ENCODE data around the gene SEPTIN6.
A peak's percentile ranks its signal among the peaks of the same experiment; 100 is the strongest.
"Not testable (repeated sequence)": the region's sequence is repeated elsewhere in the genome, so short reads cannot be mapped to it uniquely, and the experiment has no call there.

The SEPTIN6 gene

GRCh38 chrX:119690921-119691716, 1.8 kb downstream of the SEPTIN6 start:
- no peak for DNase-seq

GRCh38 chrX:119688911-119689321, 4.1 kb downstream of the SEPTIN6 start:
- DNase-seq, result no peak

GRCh38 chrX:119687661-119688413, 5.1 kb downstream of the SEPTIN6 start:
- DNase-seq, result no peak

GRCh38 chrX:119686087-119686691, 6.8 kb downstream of the SEPTIN6 start:
- no peak for DNase-seq

GRCh38 chrX:119685225-119686066, 7.5 kb downstream of the SEPTIN6 start:
- no peak for DNase-seq

GRCh38 chrX:119684916-119685224, 8.1 kb downstream of the SEPTIN6 start:
- DNase-seq, result no peak

GRCh38 chrX:119684312-119684711, 8.7 kb downstream of the SEPTIN6 start:
- DNase-seq, result not testable (repeated sequence)

GRCh38 chrX:119682019-119682989, 10.7 kb downstream of the SEPTIN6 start:
- DNase-seq, result no peak

GRCh38 chrX:119677654-119677981, 15.3 kb downstream of the SEPTIN6 start:
- DNase-seq, result no peak

GRCh38 chrX:119676949-119677653, 15.9 kb downstream of the SEPTIN6 start:
- DNase-seq, result no peak

- DNase-seq, result no peak
These were observed 19.6 kb downstream of the SEPTIN6 start for GRCh38 chrX:119673336-119673735.

- no peak for DNase-seq
These were observed 20.5 kb downstream of the SEPTIN6 start for GRCh38 chrX:119672426-119672825.

- DNase-seq, result no peak
These were observed 23.4 kb downstream of the SEPTIN6 start for GRCh38 chrX:119669424-119670037.

GRCh38 chrX:119667111-119667878, 25.7 kb downstream of the SEPTIN6 start:
- no peak for DNase-seq

GRCh38 chrX:119664877-119665276, 28.1 kb downstream of the SEPTIN6 start:
- DNase-seq, result not testable (repeated sequence)

- no peak for DNase-seq
These were observed 31.5 kb downstream of the SEPTIN6 start for GRCh38 chrX:119661486-119661885.

GRCh38 chrX:119659522-119659921, 33.4 kb downstream of the SEPTIN6 start:
- no peak for DNase-seq

- DNase-seq, result peak; percentile 64
These were observed 37.8 kb downstream of the SEPTIN6 start for GRCh38 chrX:119655125-119655524.

GRCh38 chrX:119654112-119654531, 38.8 kb downstream of the SEPTIN6 start:
- no peak for DNase-seq

GRCh38 chrX:119648421-119648775, 44.6 kb downstream of the SEPTIN6 start:
- DNase-seq, result no peak
